Subcutaneous adipose tissue (tissue), 4 donors: ENCODE data around the gene CHST9. TPM values are rescaled to one million over a fixed set of nuclear protein-coding genes. Genes with fewer than 3 reads are reported as not detected.

Experiments used
- total RNA-seq, 4 donors: library from RNA; depleted of rRNA; stranded (reverse); fragments of >200 nt; gene quantifications; one replicate each; pipeline ENCODE4 v1.1.0, GENCODE V29; 2016
- TF ChIP-seq, protein P1 (sequence below): fragments of 450-650 bp; IDR thresholded peaks from one replicate; pipeline ENCODE4 v1.5.1; 2016; ENCODE audit warnings: low read depth, mild to moderate bottlenecking, control low read depth, antibody characterized with exemption, moderate library complexity

The CHST9 gene
- total RNA-seq, 4 donors from 2014 or later, result not detected

DNA sequence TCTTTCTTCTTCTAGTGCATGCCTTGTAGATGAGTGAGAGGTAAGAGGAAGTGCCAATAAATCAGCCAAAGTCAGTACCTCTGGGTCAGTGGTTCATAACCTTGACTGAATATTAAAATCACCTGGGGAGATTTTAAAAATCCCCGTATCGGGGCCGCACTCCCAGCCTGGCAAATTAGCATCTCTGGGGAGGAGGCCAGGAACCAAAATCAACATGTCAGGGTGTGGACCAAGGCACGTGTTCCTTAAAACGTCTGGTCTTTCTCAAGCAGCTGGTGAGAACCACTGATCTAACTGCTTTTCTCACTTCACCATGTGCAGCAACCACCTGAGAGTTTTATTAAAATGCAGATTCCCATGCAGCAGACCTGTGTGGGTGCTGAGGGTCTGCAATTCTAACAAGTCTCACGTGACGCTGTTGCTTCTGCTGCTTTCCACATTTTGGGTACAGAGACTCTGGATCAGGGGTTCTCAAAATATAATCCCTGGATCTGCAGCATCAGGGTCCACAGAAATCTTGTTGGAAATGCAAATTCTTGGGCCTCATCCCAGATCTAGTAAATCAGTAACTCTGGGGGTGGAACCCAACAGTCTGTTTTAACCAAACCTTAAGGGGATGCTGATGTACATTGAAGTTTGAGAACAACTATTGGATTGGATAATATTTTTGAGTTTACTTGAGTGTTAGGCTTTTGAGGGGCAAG lies 49.5 kb downstream of the CHST9 start:
- TF ChIP-seq, protein P1, sequence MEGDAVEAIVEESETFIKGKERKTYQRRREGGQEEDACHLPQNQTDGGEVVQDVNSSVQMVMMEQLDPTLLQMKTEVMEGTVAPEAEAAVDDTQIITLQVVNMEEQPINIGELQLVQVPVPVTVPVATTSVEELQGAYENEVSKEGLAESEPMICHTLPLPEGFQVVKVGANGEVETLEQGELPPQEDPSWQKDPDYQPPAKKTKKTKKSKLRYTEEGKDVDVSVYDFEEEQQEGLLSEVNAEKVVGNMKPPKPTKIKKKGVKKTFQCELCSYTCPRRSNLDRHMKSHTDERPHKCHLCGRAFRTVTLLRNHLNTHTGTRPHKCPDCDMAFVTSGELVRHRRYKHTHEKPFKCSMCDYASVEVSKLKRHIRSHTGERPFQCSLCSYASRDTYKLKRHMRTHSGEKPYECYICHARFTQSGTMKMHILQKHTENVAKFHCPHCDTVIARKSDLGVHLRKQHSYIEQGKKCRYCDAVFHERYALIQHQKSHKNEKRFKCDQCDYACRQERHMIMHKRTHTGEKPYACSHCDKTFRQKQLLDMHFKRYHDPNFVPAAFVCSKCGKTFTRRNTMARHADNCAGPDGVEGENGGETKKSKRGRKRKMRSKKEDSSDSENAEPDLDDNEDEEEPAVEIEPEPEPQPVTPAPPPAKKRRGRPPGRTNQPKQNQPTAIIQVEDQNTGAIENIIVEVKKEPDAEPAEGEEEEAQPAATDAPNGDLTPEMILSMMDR, result no peak

DNA sequence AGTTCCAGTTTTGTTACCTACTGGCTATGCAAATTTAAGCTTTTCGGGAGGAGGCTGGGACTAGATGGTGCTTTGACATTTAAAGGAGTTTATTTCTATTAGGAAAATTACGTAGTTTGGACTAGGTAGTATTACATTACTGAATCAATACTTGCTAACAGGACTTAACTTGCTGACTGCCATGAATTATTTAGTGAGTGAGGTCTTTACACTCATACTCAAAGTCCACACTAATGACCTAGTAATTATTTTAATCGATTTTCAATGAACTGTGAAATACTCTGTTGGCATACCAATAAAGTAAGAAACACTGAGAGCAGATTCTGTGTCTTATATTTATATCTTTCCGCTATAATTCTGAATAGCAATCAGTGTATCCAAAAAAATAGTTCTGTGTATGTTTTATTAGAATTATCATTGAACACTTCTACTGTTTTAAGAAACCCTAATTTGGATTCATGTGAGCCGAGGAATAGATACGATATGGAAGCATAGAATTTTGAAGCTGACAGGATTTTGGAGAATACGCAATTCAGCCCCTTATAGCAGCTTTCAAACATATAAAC lies 55.0 kb downstream of the CHST9 start:
- TF ChIP-seq, protein P1, result no peak

DNA sequence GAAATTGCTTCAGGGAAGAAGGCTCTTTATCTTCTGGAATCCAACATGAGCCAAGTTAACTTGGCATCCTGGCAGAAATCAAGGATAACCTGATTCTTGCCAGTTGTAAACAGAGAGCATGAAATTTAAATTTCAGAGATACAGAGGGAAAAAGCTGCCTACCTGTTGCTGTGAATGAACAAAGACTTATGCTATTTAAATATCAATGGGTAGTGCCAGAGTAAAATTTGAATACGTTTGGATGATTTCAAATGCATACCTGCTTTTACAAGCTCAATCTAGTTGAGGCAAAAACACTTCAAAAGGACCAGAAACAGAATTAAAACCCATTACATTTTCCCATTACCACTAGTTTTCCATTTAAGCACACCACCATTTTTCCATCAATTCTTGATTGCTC lies 60.9 kb downstream of the CHST9 start:
- TF ChIP-seq, protein P1, result no peak

DNA sequence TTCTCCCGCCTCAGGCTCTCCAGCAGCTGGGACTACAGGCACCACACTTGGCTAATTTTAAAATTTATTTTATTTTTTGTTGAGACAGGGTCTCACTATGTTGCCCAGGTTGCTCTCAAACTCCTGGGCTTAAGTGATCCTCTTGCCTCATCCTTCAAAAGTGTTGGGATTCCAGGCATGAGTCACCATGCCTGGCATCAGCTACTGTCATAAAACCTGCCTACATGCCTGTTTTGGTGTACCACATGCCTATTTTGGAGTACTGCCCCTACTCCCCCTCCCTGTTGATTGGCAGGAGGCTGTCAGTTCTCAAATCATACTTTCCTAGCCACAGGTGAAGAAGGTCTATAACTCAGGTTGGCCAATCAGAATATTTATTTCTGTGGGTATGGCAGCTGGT lies 64.0 kb downstream of the CHST9 start:
- TF ChIP-seq, protein P1, result no peak

DNA sequence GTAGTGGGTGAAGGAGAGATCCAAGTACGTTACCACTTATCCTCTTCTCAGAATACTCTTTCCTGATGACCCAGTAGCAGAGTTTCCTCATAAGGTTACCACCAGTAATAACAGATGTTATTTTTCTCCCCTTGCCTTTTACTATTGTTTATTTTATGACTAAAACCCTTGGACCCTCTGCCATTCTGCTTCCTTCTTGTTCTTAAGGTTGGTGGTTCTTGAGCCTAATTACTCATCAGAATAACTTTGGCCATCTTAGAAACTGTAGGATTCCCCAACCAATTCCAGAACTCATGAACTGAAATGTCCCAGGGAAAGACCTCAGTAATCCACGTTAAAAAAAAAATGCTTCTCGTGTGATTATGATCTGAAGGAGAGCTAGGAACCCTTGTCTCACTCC lies 64.9 kb downstream of the CHST9 start:
- TF ChIP-seq, protein P1, result no peak

DNA sequence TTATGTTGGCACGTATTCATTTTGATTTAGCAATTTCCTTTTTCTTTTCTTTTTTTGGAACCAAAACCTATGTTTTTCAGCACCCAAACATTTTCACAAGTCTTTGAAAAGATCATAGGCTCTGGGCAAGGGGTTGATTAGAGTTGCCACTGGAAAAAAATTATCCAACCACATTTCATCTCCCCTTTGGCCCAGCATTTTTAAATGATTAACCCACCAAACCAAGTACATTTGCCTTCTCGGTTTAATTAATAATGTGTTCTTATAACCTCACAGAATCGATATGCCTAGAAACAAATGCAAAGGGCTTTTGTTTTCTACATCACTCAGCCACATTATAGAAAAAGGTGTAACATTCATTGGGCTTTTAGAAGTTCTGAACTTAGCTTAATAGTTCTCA lies 66.1 kb downstream of the CHST9 start:
- TF ChIP-seq, protein P1, result no peak

DNA sequence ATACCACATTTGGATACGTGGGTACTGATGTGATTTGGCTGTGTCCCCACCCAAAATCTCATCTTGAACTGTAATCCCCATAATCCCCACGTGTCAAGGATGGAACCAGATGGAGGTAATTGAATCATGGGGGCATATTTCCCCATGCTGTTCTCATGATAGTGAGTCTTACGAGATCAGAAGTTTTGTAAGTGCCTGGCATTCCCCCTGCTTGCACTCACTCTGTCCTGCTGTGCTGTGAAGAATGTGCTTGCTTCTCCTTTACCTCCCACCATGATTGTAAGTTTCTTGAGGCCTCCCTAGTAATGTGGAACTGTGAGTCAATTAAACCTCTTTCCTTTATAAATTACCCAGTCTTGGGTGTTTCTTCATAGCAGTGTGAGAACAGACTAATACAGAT lies 70.3 kb downstream of the CHST9 start:
- TF ChIP-seq, protein P1, result no peak
